ENCODE measurements around the gene PCTP.

DNA sequence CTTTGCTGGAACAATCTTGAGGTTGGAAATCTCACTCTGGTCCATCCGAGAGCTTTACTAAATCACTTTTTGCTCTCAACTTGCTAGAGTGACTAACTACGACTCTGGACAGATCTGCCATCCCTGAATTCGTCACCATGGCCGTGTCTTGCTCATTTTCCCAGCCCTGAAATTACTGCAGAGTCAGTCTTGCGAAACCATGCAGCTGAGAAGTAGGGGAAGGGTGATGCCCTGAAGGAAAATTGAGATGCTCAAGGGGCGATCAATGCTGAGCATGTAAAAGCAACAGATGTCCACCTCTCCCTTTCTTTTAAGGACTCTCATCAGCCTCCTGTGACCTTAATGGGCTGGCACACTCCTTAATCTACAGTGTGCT lies 18.8 kb downstream of the PCTP start:
- TF ChIP-seq CTCF (IDR thresholded peaks at IDR 0.05; ENCODE audit: poor library complexity): no peak
- TF ChIP-seq EZH2phosphoT487 (IDR thresholded peaks at IDR 0.05; ENCODE audit: low read depth, severe bottlenecking, unreplicated experiment): no peak
